ENCODE measurements around the gene CCDC12. TPM values are rescaled to one million over a fixed set of nuclear protein-coding genes. Genes with fewer than 3 reads are reported as not detected.
A peak's percentile ranks its signal among the peaks of the same experiment; 100 is the strongest.

CCDC12 gene
- total RNA-seq, 4 donors from 2014 or later: 64.6 to 101 (median 82.5) TPM

- TF ChIP-seq CTCF (IDR thresholded peaks at IDR 0.05) (no peak), POLR2A (IDR thresholded peaks at IDR 0.05) (no peak)
- peak; percentile 66 to 94 for DNase-seq (ENCODE audit: low spot score in 2 of 2)
- intact Hi-C loops (cut with DNase I; ENCODE audit: low total_unique reads): no loop called here
- peak overlapping the region; percentile 7 for H3K4me3 ChIP-seq (ENCODE audit: low read depth, poor library complexity, severe bottlenecking)
- 7 to 14% methylated on average over 22 to 54 of the region's 58 CpGs for WGBS, 2 donors
These were observed 84.0 kb downstream of the CCDC12 start for GRCh38 chr3:46892285-46893145.

GRCh38 chr3:46891132-46891531 lies 85.4 kb downstream of the CCDC12 start:
- DNase-seq (ENCODE audit: low spot score in 2 of 2): no peak
- TF ChIP-seq POLR2A (IDR thresholded peaks at IDR 0.05): no peak
- TF ChIP-seq CTCF (IDR thresholded peaks at IDR 0.05): no peak
- WGBS, 2 donors: 79 to 94% methylated on average over 3 of the region's 3 CpGs
- intact Hi-C loops (cut with DNase I; ENCODE audit: low total_unique reads): no loop called here
- no peak overlapping the region for H3K4me3 ChIP-seq (ENCODE audit: low read depth, poor library complexity, severe bottlenecking)

- intact Hi-C loops (cut with DNase I; ENCODE audit: low total_unique reads): no loop called here
- no peak for DNase-seq (ENCODE audit: low spot score in 2 of 2)
- TF ChIP-seq POLR2A (IDR thresholded peaks at IDR 0.05): no peak
- 93 to 100% methylated on average over 1 of the region's 1 CpG for WGBS, 2 donors
- H3K4me3 ChIP-seq (ENCODE audit: low read depth, poor library complexity, severe bottlenecking): no peak overlapping the region
These were observed 86.4 kb downstream of the CCDC12 start for GRCh38 chr3:46890132-46890531.

- WGBS, 2 donors: 57 to 64% methylated on average over 6 of the region's 6 CpGs
- DNase-seq (ENCODE audit: low spot score in 2 of 2): no peak
- intact Hi-C loops (cut with DNase I; ENCODE audit: low total_unique reads): no loop called here
- TF ChIP-seq CTCF (IDR thresholded peaks at IDR 0.05) (no peak), POLR2A (IDR thresholded peaks at IDR 0.05) (no peak)
- no peak overlapping the region for H3K4me3 ChIP-seq (ENCODE audit: low read depth, poor library complexity, severe bottlenecking)
These were observed 87.0 kb downstream of the CCDC12 start for GRCh38 chr3:46889381-46890110.

- 56 to 74% methylated on average over 13 of the region's 13 CpGs for WGBS, 2 donors
- intact Hi-C loops (cut with DNase I; ENCODE audit: low total_unique reads): no loop called here
- H3K4me3 ChIP-seq (ENCODE audit: low read depth, poor library complexity, severe bottlenecking): no peak overlapping the region
- no peak for DNase-seq (ENCODE audit: low spot score in 2 of 2)
- TF ChIP-seq CTCF (IDR thresholded peaks at IDR 0.05): no peak
- no peak for TF ChIP-seq POLR2A (IDR thresholded peaks at IDR 0.05)
These were observed 87.8 kb downstream of the CCDC12 start for GRCh38 chr3:46888705-46889104.

- no peak overlapping the region for H3K4me3 ChIP-seq (ENCODE audit: low read depth, poor library complexity, severe bottlenecking)
- 72 to 73% methylated on average over 7 of the region's 7 CpGs for WGBS, 2 donors
- DNase-seq (ENCODE audit: low spot score in 2 of 2): no peak
- no peak for TF ChIP-seq CTCF (IDR thresholded peaks at IDR 0.05)
- no peak for TF ChIP-seq POLR2A (IDR thresholded peaks at IDR 0.05)
- intact Hi-C loops (cut with DNase I; ENCODE audit: low total_unique reads): no loop called here
These were observed 88.5 kb downstream of the CCDC12 start for GRCh38 chr3:46887980-46888494.

All from lower leg skin (tissue), 4 donors.